ENCODE results near the gene PISD.
"Not testable (repeated sequence)": the region's sequence is repeated elsewhere in the genome, so short reads cannot be mapped to it uniquely, and the experiment has no call there.

PISD gene

GRCh38 chr22:31604746-31605705 lies 57.0 kb downstream of the PISD start:
- DNase-seq = no peak

GRCh38 chr22:31604137-31604705 lies 57.8 kb downstream of the PISD start:
- DNase-seq = no peak

- DNase-seq = no peak
Measured at GRCh38 chr22:31603574-31603973, 58.4 kb downstream of the PISD start.

GRCh38 chr22:31603081-31603525 lies 58.9 kb downstream of the PISD start:
- no peak for DNase-seq

- DNase-seq = no peak
Measured at GRCh38 chr22:31602259-31602952, 59.6 kb downstream of the PISD start.

GRCh38 chr22:31595271-31595670 lies 66.7 kb downstream of the PISD start:
- DNase-seq = no peak

- DNase-seq = not testable (repeated sequence)
Measured at GRCh38 chr22:31590161-31590560, 71.9 kb downstream of the PISD start.

GRCh38 chr22:31588970-31589675 lies 72.9 kb downstream of the PISD start:
- DNase-seq = no peak

- no peak for DNase-seq
Measured at GRCh38 chr22:31586137-31586920, 75.7 kb downstream of the PISD start.

GRCh38 chr22:31585161-31585859 lies 76.7 kb downstream of the PISD start:
- no peak for DNase-seq

GRCh38 chr22:31584804-31585160 lies 77.2 kb downstream of the PISD start:
- no peak for DNase-seq

- DNase-seq = no peak
Measured at GRCh38 chr22:31583861-31584485, 78.0 kb downstream of the PISD start.

GRCh38 chr22:31579835-31580242 lies 82.2 kb downstream of the PISD start:
- DNase-seq = no peak

GRCh38 chr22:31578171-31578570 lies 83.8 kb downstream of the PISD start:
- DNase-seq = no peak

GRCh38 chr22:31577711-31578110 lies 84.3 kb downstream of the PISD start:
- DNase-seq = no peak

GRCh38 chr22:31575190-31575589 lies 86.8 kb downstream of the PISD start:
- no peak for DNase-seq

GRCh38 chr22:31574055-31574670 lies 87.9 kb downstream of the PISD start:
- no peak for DNase-seq

GRCh38 chr22:31572939-31573338 lies 89.1 kb downstream of the PISD start:
- no peak for DNase-seq

- DNase-seq = no peak
Measured at GRCh38 chr22:31569126-31569525, 92.9 kb downstream of the PISD start.
